Measurements from ENCODE around the gene TRIM66. TPM values are rescaled to one million over a fixed set of nuclear protein-coding genes. Genes with fewer than 3 reads are reported as not detected.

Gene TRIM66
- total and polyA plus RNA-seq, 2 donors (not counting 1 experiment from before 2014, with no cell fraction given): 3.9 to 13.7 TPM

GRCh38 chr11:8661001-8661795, 21.3 kb downstream of the TRIM66 start:
- Histone ChIP-seq H3K27ac (ENCODE audit: insufficient read depth, low read length) (no peak overlapping the region), H3K9ac (ENCODE audit: insufficient read depth, low read length) (no peak overlapping the region), H3K79me2 (ENCODE audit: control insufficient read depth, insufficient read depth, low read length) (no peaks in the 10 kb centered on the region), H2AFZ (ENCODE audit: low read length) (no peak overlapping the region), H3K27me3 (ENCODE audit: control insufficient read depth, insufficient read depth, low read length) (no peaks in the 10 kb centered on the region), H3K4me3 (replicated peaks in 1 of 4; ENCODE audit: control extremely low read depth in 1 of 4, insufficient read depth in 1 of 4, low read depth in 3 of 4, low read length in 4 of 4) (no peak overlapping the region), H3K4me2 (ENCODE audit: extremely low read depth, insufficient read depth, low read length) (no peak overlapping the region), H4K20me1 (ENCODE audit: control insufficient read depth, extremely low read depth, insufficient read depth, low read length) (no peaks in the 10 kb centered on the region), H3K36me3 (ENCODE audit: control insufficient read depth, insufficient read depth, low read length) (no peaks in the 10 kb centered on the region), H3K4me1 (ENCODE audit: control insufficient read depth, extremely low read depth, insufficient read depth, low read length) (no peaks in the 10 kb centered on the region), H3K9me3 (ENCODE audit: control insufficient read depth, insufficient read depth, low read depth, low read length) (no peaks in the 10 kb centered on the region)
- TF ChIP-seq EZH2 (IDR thresholded peaks at IDR 0.05; ENCODE audit: low read length, missing control alignments) (no peak), CTCF (conservative IDR thresholded peaks at IDR 0.05 in 1 of 2, IDR thresholded peaks at IDR 0.05 in 1 of 2; ENCODE audit: low read depth in 1 of 2, low read length in 2 of 2) (no peak)
- DNase-seq (ENCODE audit: low read depth in 2 of 2): no peak

- no peaks in the 10 kb centered on the region for H3K4me1 ChIP-seq (ENCODE audit: control insufficient read depth, extremely low read depth, insufficient read depth, low read length)
- H3K4me3 ChIP-seq (replicated peaks in 1 of 4; ENCODE audit: control extremely low read depth in 1 of 4, insufficient read depth in 1 of 4, low read depth in 3 of 4, low read length in 4 of 4): no peak overlapping the region
- H3K9ac ChIP-seq (ENCODE audit: insufficient read depth, low read length): no peak overlapping the region
- no peak overlapping the region for H3K4me2 ChIP-seq (ENCODE audit: extremely low read depth, insufficient read depth, low read length)
- no peak overlapping the region for H3K27ac ChIP-seq (ENCODE audit: insufficient read depth, low read length)
- peak in 1 of 2 donors; percentile 56 for DNase-seq (ENCODE audit: low read depth in 2 of 2)
- no peak for TF ChIP-seq CTCF (conservative IDR thresholded peaks at IDR 0.05 in 1 of 2, IDR thresholded peaks at IDR 0.05 in 1 of 2; ENCODE audit: low read depth in 1 of 2, low read length in 2 of 2)
- no peak for TF ChIP-seq EZH2 (IDR thresholded peaks at IDR 0.05; ENCODE audit: low read length, missing control alignments)
- no peak overlapping the region for H2AFZ ChIP-seq (ENCODE audit: low read length)
- H4K20me1 ChIP-seq (ENCODE audit: control insufficient read depth, extremely low read depth, insufficient read depth, low read length): no peaks in the 10 kb centered on the region
- no peaks in the 10 kb centered on the region for H3K79me2 ChIP-seq (ENCODE audit: control insufficient read depth, insufficient read depth, low read length)
- no peaks in the 10 kb centered on the region for H3K9me3 ChIP-seq (ENCODE audit: control insufficient read depth, insufficient read depth, low read depth, low read length)
- H3K27me3 ChIP-seq (ENCODE audit: control insufficient read depth, insufficient read depth, low read length): no peaks in the 10 kb centered on the region
- H3K36me3 ChIP-seq (ENCODE audit: control insufficient read depth, insufficient read depth, low read length): no peaks in the 10 kb centered on the region
These were observed 24.0 kb downstream of the TRIM66 start for GRCh38 chr11:8658321-8659057.

GRCh38 chr11:8656291-8656690, 26.2 kb downstream of the TRIM66 start:
- Histone ChIP-seq H3K9ac (ENCODE audit: insufficient read depth, low read length) (no peak overlapping the region), H3K4me3 (replicated peaks in 1 of 4; ENCODE audit: control extremely low read depth in 1 of 4, insufficient read depth in 1 of 4, low read depth in 3 of 4, low read length in 4 of 4) (no peak overlapping the region), H4K20me1 (ENCODE audit: control insufficient read depth, extremely low read depth, insufficient read depth, low read length) (no peaks in the 10 kb centered on the region), H3K79me2 (ENCODE audit: control insufficient read depth, insufficient read depth, low read length) (no peaks in the 10 kb centered on the region), H3K36me3 (ENCODE audit: control insufficient read depth, insufficient read depth, low read length) (no peaks in the 10 kb centered on the region), H3K27me3 (ENCODE audit: control insufficient read depth, insufficient read depth, low read length) (no peaks in the 10 kb centered on the region), H3K4me1 (ENCODE audit: control insufficient read depth, extremely low read depth, insufficient read depth, low read length) (peaks cover 10% of the 10 kb centered on the region), H3K27ac (ENCODE audit: insufficient read depth, low read length) (no peak overlapping the region), H3K9me3 (ENCODE audit: control insufficient read depth, insufficient read depth, low read depth, low read length) (no peaks in the 10 kb centered on the region), H2AFZ (ENCODE audit: low read length) (no peak overlapping the region), H3K4me2 (ENCODE audit: extremely low read depth, insufficient read depth, low read length) (no peak overlapping the region)
- no peak for DNase-seq (ENCODE audit: low read depth in 2 of 2)
- no peak for TF ChIP-seq CTCF (conservative IDR thresholded peaks at IDR 0.05 in 1 of 2, IDR thresholded peaks at IDR 0.05 in 1 of 2; ENCODE audit: low read depth in 1 of 2, low read length in 2 of 2)
- no peak for TF ChIP-seq EZH2 (IDR thresholded peaks at IDR 0.05; ENCODE audit: low read length, missing control alignments)

Measured in fibroblast of lung (primary cell).